ENCODE data around the gene GLMP. TPM values are rescaled to one million over a fixed set of nuclear protein-coding genes. Genes with fewer than 3 reads are reported as not detected.

Gene GLMP
- total and polyA plus RNA-seq, 2 donors (not counting 1 experiment from before 2014, with no cell fraction given): 10.2 to 21.2 TPM

- H3K79me2 ChIP-seq (ENCODE audit: control insufficient read depth, insufficient read depth, low read length): no peaks in the 10 kb centered on the region
- no peaks in the 10 kb centered on the region for H3K9me3 ChIP-seq (ENCODE audit: control extremely low read depth in 1 of 3, control insufficient read depth in 2 of 3, insufficient read depth in 1 of 3, low read length in 2 of 3)
- H3K27me3 ChIP-seq (replicated peaks in 1 of 4; ENCODE audit: control extremely low read depth in 1 of 4, control insufficient read depth in 3 of 4, insufficient read depth in 4 of 4, low read length in 3 of 4): no peaks in the 10 kb centered on the region
- H3K4me1 Mint-ChIP-seq: no peaks in the 10 kb centered on the region
- no peak overlapping the region for H3K27ac ChIP-seq (ENCODE audit: low read length in 2 of 2)
- TF ChIP-seq CTCF (IDR thresholded peaks at IDR 0.05): no peak
- no peak for TF ChIP-seq EZH2 (IDR thresholded peaks at IDR 0.05; ENCODE audit: borderline replicate concordance, insufficient read depth, low read depth, low read length, poor library complexity, severe bottlenecking)
- H3K4me3 ChIP-seq (ENCODE audit: control extremely low read depth in 1 of 5, extremely low read depth in 1 of 5, insufficient read depth in 1 of 5, low read depth in 2 of 5, low read length in 4 of 5): no peak overlapping the region
- no peak overlapping the region for H3K4me2 ChIP-seq (replicated peaks; ENCODE audit: low read depth, low read length, poor library complexity, severe bottlenecking)
- H3K4me3 Mint-ChIP-seq: no peak overlapping the region
- no peaks in the 10 kb centered on the region for H3K9me3 Mint-ChIP-seq (ENCODE audit: insufficient read depth)
- no peak overlapping the region for H2AFZ ChIP-seq (ENCODE audit: insufficient read depth, low read depth, low read length, poor library complexity, severe bottlenecking)
- no peaks in the 10 kb centered on the region for H3K27me3 Mint-ChIP-seq
- ChIA-PET POLR2A (no interaction called here), CTCF (no interaction called here)
- H3K4me1 ChIP-seq (ENCODE audit: control insufficient read depth in 2 of 2, insufficient read depth in 2 of 2, low read length in 2 of 2): no peaks in the 10 kb centered on the region
- H4K20me1 ChIP-seq (ENCODE audit: control insufficient read depth, insufficient read depth, low read length, poor library complexity, severe bottlenecking): no peaks in the 10 kb centered on the region
- intact Hi-C loops (cut with micrococcal nuclease): no loop called here
- H3K9ac ChIP-seq (ENCODE audit: low read length): no peak overlapping the region
- WGBS (ENCODE audit: insufficient coverage): 80% methylated on average over 2 of the region's 2 CpGs
- no peak overlapping the region for H3K27ac Mint-ChIP-seq
- no peak for ATAC-seq (ENCODE audit: low read depth)
- H3K36me3 ChIP-seq (replicated peaks in 1 of 2; ENCODE audit: control extremely low read depth in 1 of 2, control insufficient read depth in 1 of 2, extremely low read depth in 1 of 2, insufficient read depth in 2 of 2, low read length in 1 of 2): peaks cover 7 to 78% of the 10 kb centered on the region in 2 experiments
- DNase-seq: no peak
Observed at GRCh38 chr1:156257711-156258110, 37.8 kb downstream of the GLMP start.

- H3K4me2 ChIP-seq (replicated peaks; ENCODE audit: low read depth, low read length, poor library complexity, severe bottlenecking): no peak overlapping the region
Observed at GRCh38 chr1:156253634-156254033, 41.8 kb downstream of the GLMP start.

More at GRCh38 chr1:156253634-156254033, 41.8 kb downstream of the GLMP start:
- Mint-ChIP-seq H3K27ac (no peak overlapping the region), H3K27me3 (no peaks in the 10 kb centered on the region), H3K4me1 (no peaks in the 10 kb centered on the region), H3K9me3 (ENCODE audit: insufficient read depth) (no peaks in the 10 kb centered on the region), H3K4me3 (no peak overlapping the region)
- H3K4me3 ChIP-seq (ENCODE audit: control extremely low read depth in 1 of 5, extremely low read depth in 1 of 5, insufficient read depth in 1 of 5, low read depth in 2 of 5, low read length in 4 of 5): no peak overlapping the region
- no peak overlapping the region for H3K9ac ChIP-seq (ENCODE audit: low read length)
- H4K20me1 ChIP-seq (ENCODE audit: control insufficient read depth, insufficient read depth, low read length, poor library complexity, severe bottlenecking): no peaks in the 10 kb centered on the region
- DNase-seq: no peak
- no peaks in the 10 kb centered on the region for H3K9me3 ChIP-seq (ENCODE audit: control extremely low read depth in 1 of 3, control insufficient read depth in 2 of 3, insufficient read depth in 1 of 3, low read length in 2 of 3)
- CTCF ChIA-PET: interaction anchor here (0.9 kb wide), 1 partner anchor 16 kb away, joined by 3 read pairs; no protein-coding TSS in a partner anchor
- POLR2A ChIA-PET: no interaction called here
- no peak for ATAC-seq (ENCODE audit: low read depth)
- H3K27ac ChIP-seq (ENCODE audit: low read length in 2 of 2): no peak overlapping the region
- no peaks in the 10 kb centered on the region for H3K4me1 ChIP-seq (ENCODE audit: control insufficient read depth in 2 of 2, insufficient read depth in 2 of 2, low read length in 2 of 2)
- no peak for TF ChIP-seq EZH2 (IDR thresholded peaks at IDR 0.05; ENCODE audit: borderline replicate concordance, insufficient read depth, low read depth, low read length, poor library complexity, severe bottlenecking)
- TF ChIP-seq CTCF (IDR thresholded peaks at IDR 0.05): no peak
- H3K79me2 ChIP-seq (ENCODE audit: control insufficient read depth, insufficient read depth, low read length): no peaks in the 10 kb centered on the region
- intact Hi-C loops (cut with micrococcal nuclease): no loop called here
- peaks cover 7 to 74% of the 10 kb centered on the region in 2 experiments for H3K36me3 ChIP-seq (replicated peaks in 1 of 2; ENCODE audit: control extremely low read depth in 1 of 2, control insufficient read depth in 1 of 2, extremely low read depth in 1 of 2, insufficient read depth in 2 of 2, low read length in 1 of 2)
- no peak overlapping the region for H2AFZ ChIP-seq (ENCODE audit: insufficient read depth, low read depth, low read length, poor library complexity, severe bottlenecking)
- H3K27me3 ChIP-seq (replicated peaks in 1 of 4; ENCODE audit: control extremely low read depth in 1 of 4, control insufficient read depth in 3 of 4, insufficient read depth in 4 of 4, low read length in 3 of 4): no peaks in the 10 kb centered on the region
- 92% methylated on average over 3 of the region's 3 CpGs for WGBS (ENCODE audit: insufficient coverage)
